ENCODE data around the gene MSRB3.

The MSRB3 gene

GRCh38 chr12:65501093-65501621 is 222.7 kb downstream of the MSRB3 start:
- DNase-seq, result no peak

GRCh38 chr12:65501935-65502334 is 223.5 kb downstream of the MSRB3 start:
- DNase-seq, result no peak

- DNase-seq, result no peak
These were observed 225.9 kb downstream of the MSRB3 start for GRCh38 chr12:65504417-65504816.

- no peak for DNase-seq
These were observed 227.1 kb downstream of the MSRB3 start for GRCh38 chr12:65505386-65506121.

GRCh38 chr12:65508276-65509035 is 230.0 kb downstream of the MSRB3 start:
- no peak for DNase-seq

GRCh38 chr12:65510007-65510406 is 231.5 kb downstream of the MSRB3 start:
- DNase-seq, result no peak

GRCh38 chr12:65510584-65511050 is 232.1 kb downstream of the MSRB3 start:
- no peak for DNase-seq

GRCh38 chr12:65511134-65511834 is 232.8 kb downstream of the MSRB3 start:
- no peak for DNase-seq

- no peak for DNase-seq
These were observed 233.4 kb downstream of the MSRB3 start for GRCh38 chr12:65511912-65512311.
